Measurements from ENCODE around the gene MUL1.

DNA sequence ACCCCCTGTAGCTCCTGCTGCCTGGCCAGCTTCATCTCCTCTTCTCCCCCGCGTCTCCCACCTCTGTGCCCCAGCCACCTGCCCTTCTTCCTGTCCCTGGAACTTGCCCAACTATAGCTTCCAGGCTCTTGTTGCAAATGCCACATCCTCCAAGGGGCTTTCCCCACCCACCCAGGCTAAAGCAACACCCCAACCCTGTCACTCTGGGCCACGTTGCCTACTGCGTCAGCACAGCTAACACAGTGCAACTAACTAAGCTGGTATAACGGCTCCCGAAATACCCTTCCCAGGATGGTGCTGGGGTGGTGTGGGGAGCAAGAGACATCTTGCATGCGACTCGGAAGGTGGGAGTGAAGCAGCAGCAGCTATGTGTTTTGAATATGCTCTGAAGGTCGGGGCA, 41.7 kb downstream of the MUL1 start:
- TF ChIP-seq, protein P1, sequence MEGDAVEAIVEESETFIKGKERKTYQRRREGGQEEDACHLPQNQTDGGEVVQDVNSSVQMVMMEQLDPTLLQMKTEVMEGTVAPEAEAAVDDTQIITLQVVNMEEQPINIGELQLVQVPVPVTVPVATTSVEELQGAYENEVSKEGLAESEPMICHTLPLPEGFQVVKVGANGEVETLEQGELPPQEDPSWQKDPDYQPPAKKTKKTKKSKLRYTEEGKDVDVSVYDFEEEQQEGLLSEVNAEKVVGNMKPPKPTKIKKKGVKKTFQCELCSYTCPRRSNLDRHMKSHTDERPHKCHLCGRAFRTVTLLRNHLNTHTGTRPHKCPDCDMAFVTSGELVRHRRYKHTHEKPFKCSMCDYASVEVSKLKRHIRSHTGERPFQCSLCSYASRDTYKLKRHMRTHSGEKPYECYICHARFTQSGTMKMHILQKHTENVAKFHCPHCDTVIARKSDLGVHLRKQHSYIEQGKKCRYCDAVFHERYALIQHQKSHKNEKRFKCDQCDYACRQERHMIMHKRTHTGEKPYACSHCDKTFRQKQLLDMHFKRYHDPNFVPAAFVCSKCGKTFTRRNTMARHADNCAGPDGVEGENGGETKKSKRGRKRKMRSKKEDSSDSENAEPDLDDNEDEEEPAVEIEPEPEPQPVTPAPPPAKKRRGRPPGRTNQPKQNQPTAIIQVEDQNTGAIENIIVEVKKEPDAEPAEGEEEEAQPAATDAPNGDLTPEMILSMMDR (IDR thresholded peaks at IDR 0.05): no peak
- no peak for TF ChIP-seq POLR2AphosphoS2 (conservative IDR thresholded peaks at IDR 0.05; ENCODE audit: low read length)
- no peak for TF ChIP-seq CHD2 (IDR thresholded peaks at IDR 0.05; ENCODE audit: low read length, partially characterized antibody)
- no peak for TF ChIP-seq FOSB (CRISPR knock-in tag; IDR thresholded peaks at IDR 0.05)
- TF ChIP-seq, protein P2, sequence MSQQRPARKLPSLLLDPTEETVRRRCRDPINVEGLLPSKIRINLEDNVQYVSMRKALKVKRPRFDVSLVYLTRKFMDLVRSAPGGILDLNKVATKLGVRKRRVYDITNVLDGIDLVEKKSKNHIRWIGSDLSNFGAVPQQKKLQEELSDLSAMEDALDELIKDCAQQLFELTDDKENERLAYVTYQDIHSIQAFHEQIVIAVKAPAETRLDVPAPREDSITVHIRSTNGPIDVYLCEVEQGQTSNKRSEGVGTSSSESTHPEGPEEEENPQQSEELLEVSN (IDR thresholded peaks at IDR 0.05; ENCODE audit: borderline replicate concordance, low read depth): no peak
- TF ChIP-seq MAFK (IDR thresholded peaks at IDR 0.05; ENCODE audit: partially characterized antibody): no peak
- no peak for TF ChIP-seq RFX5 (IDR thresholded peaks at IDR 0.05)

All from A549 (cell line).